ENCODE results near the gene PRKCE.

The PRKCE gene

DNA sequence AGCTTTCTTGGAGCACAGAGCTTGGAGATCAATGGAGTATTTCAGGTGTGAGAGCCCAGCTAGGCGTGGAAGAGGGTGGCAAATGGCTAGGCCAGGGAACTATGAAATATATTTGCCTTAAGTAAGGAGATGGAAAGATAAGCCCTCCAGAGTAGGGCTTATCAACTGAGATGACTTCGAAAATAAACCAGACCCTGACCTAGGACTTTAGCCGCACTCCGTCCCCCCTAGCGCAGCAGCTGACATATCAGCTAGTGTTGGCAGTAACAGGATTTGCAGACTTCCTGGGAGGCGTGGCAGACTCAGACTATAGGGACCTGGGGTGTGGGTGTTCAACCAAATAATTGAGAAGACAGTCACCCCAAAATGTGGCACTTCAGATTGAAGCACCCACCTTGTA is 518.0 kb downstream of the PRKCE start:
- Histone ChIP-seq H3K27ac (no peak overlapping the region), H3K4me3 (no peak overlapping the region)

DNA sequence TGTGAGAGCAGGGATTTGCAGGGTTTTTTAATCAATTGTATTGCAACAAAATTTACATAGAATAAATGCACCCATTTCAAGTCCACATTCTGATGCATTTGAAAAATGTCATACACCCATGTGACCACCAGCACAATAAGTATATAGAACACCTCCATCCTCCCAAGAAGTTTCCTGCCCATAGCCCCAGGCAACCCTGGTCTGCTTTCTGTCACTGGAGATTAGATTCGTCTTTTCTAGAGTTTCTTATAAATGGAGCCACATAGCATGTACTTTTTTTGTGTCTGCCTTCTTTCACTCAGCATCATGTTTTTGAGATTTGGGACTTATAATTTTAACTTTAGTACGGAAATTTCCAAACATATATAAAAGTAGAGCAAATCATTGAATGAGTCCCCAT is 518.6 kb downstream of the PRKCE start:
- no peak overlapping the region for H3K27ac ChIP-seq
- H3K4me3 ChIP-seq = no peak overlapping the region

DNA sequence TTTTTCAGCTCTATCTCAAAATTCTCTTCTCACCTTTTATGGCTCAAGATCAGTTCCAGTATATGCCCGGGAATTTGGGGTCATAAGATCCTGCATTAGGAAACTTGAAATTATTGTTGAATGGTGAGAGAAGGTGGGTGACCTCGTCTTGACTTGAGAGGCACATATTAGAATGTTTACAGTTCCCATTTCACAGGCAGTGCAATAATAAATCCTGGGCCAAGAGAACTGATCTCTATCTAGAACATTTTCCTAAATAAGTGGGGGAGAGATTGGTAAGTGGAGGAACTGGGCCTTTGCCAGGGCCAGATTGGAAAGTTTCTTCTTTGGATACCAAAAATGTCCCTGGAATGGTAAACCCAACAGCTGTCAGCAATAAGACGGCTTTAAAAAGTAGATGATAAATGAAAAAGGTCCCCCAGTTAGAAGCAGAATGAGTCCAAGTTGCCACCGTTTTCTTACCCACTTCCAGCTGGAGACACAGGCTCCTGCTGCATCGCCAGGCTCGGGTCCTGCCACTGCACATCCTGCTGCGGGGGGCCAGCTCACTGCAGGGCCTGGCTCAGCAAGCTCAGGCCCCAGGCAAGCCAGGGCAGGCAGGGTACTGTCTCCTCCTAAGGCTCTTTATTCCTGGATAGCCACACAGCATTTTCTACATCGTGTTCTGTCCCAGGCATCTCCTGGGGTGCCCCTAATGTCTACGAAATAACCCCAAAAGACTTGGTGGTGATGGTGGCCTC is 519.3 kb downstream of the PRKCE start:
- H3K27ac ChIP-seq = peak overlapping the region in 4 of 21 experiments; percentile 25 to 65 (median 55)
- no peak overlapping the region for H3K4me3 ChIP-seq

DNA sequence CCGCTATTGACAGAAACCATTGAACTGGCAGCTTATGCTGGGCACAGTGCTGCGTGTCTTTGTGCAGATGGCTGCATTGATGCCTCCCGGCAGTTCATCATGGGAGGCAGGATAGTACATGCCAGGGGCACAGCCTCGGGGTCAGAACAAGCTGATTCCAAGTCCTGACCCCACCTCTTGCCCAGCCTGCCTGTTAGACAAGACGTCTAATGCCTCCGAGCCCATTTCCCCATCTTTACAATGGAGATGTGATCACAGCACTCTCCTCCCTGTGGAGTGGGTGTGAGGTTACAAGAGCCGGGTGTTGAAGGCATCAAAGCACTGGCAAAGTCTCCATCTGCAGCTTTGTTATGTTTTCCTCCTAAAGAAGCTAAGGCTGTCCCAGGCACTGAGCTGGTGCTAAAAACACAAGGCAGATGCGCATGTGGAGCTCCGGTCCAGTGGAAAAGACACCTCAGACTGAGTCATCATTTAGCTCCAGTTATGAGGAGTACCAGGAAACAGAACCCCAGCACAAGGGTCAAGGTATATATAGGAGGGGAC is 520.0 kb downstream of the PRKCE start:
- Histone ChIP-seq H3K27ac (peak overlapping the region in 11 of 21 experiments; percentile 25 to 68 (median 51)), H3K4me3 (no peak overlapping the region)

DNA sequence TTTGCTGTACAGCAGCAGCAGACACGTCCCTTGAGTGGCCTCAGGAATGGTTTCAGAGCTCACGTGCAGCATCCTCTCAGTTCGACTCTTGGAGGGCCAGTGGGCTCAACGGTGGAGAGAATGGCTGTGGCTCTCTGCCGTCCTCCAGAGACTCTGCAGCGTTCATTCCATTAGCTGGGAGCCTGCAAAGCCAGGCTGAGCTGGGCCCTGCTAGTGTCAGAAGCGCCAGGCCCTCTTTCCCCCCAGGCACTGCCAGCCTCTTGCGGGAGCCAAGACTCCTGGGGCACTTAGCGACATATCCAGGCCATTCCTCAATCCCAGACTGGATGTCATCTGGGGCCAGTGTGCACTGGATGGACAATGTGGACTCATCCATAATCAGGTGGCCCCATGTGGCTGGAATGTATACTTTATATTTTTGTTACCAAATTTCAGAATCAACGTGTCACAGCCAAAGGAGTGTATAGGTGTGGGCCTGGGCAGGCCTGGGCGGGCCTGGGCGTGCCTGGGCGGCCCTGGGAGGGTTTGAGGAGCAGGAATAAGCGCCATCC is 520.6 kb downstream of the PRKCE start:
- no peak overlapping the region for H3K4me3 ChIP-seq
- H3K27ac ChIP-seq = peak overlapping the region in 13 of 21 experiments; percentile 34 to 68 (median 50)

DNA sequence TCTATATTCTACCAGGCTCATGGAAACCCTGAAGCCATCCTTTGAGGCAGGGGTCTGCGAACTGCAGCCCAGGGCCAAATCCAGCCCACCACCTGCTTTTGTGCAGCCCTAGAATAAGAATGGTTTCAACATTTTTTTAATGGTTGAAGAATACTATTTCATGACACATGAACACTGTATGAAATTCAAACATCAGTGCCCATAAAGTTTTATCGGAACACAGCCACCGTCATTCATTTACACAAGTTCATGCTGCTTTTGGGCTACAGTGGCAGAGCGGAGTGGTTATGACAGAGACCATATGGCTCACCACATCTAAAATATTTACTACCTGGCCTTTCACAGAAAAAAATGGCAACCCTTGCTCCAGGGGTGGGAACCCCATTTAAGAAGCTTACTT is 521.6 kb downstream of the PRKCE start:
- Histone ChIP-seq H3K4me3 (no peak overlapping the region), H3K27ac (peak overlapping the region in 1 of 21 experiments; percentile 26)

DNA sequence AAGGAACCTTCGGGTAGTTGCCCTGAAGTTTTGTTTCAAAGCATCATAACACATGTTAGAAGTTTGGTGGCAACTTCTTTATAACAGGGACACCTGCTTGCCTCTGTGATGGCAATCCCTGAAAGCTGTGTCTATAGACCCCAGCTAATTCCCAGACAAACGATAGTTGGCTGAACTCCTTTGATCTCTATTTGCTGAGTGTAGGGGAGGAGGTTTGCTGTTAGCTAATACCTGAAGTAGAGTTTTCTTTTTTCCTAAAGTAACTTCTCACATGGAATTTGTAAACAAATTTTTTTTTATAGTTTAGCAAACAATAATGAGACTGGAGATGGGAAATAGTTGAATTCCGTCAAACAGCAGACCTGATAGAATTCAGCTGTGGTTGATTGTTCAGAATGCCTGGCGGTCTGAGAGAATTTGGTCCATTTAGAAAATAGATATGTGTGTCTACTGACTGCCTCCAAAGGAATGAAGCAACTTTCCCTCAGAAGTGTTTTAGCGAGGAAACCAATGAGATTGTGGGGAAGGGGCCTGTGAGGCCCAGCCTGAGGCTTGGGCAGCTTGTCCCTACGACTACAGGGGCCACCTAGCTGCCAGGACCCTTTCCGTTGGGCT is 522.3 kb downstream of the PRKCE start:
- Histone ChIP-seq H3K27ac (no peak overlapping the region), H3K4me3 (no peak overlapping the region)

DNA sequence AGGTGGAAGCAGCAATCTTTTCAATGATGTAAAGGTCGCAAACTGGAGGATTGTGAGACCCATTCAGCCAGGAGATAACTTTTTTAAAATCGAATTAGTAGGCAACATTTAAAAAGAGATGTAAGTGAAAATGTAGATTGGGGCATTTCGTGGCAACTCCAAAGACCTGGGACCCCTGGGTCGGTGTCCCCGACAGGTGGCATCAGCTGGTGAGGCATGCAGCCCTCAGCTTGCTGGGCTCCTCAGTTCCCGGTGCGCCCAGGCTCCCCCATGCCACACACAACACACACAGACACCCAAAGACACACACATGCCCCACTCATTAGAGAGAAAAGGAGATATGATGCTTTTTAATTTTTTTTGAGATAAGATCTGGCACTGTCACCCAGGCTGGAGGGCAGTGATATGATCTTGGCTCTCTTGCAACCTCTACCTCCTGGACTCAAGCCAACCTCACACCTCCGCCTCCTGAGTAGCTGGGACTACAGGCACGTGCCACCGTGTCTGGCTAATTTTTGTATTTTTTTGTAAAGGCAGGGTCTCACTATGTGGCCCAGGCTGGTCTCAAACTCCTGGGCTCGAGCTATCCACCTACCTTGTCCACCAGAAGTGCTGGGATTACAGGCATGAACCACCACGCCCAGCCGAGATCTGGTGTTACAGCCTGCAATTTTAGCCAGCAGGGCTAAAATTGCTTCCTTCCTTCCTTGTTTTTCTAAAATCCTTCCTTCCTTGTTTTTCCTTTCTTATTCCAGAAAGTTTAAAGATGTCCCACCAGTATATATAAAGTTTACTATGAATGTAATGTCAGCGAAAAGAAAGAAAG is 523.1 kb downstream of the PRKCE start:
- Histone ChIP-seq H3K4me3 (no peak overlapping the region), H3K27ac (no peak overlapping the region)

DNA sequence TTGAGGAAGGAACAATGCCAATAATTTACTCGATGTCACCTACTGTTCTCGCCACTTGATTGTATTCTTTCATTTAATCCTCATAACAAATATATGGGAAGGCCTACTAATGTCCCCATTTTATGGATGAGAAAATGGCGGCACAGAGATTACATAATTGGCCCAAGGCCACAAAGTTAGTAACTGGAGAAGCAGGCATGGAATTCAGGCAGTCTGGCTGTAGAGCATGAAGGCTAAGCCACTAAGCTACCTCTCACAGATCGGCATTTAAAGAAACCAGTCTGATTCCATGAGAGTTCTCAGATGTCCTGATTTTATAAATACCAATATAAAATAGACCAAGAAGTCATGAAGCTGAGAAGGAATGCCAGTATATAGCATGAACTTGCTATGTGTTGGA is 523.9 kb downstream of the PRKCE start:
- Histone ChIP-seq H3K4me3 (no peak overlapping the region), H3K27ac (no peak overlapping the region)

DNA sequence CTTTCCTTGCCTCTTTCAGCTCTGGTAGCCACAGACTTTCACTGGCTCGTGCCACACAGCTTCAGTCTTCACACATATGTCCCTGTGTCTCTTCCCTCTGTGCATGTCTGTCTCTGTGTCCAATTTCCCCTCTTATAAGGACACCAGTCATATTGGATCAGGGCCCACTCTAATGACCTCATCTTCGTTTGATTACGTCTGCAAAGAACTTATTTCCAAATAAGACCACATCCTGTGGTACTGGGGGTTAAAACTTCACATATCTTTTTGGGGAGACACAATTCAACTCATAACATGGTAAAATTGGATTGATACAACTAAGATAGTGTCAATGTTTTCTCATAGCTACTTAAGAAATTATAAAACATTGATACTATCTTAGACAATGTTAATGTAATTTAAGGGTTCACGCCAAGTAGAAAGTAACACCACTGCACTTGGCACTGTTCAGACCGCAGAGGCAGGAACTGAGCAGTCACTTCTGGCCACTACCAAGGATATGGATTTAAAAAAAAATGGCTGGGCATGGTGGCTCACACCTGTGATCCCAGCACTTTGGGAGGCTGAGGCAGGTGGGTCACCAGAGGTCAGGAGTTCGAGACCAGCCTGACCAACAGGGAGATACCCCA is 526.1 kb downstream of the PRKCE start:
- Histone ChIP-seq H3K27ac (peak overlapping the region in 1 of 21 experiments; percentile 66), H3K4me3 (no peak overlapping the region)

DNA sequence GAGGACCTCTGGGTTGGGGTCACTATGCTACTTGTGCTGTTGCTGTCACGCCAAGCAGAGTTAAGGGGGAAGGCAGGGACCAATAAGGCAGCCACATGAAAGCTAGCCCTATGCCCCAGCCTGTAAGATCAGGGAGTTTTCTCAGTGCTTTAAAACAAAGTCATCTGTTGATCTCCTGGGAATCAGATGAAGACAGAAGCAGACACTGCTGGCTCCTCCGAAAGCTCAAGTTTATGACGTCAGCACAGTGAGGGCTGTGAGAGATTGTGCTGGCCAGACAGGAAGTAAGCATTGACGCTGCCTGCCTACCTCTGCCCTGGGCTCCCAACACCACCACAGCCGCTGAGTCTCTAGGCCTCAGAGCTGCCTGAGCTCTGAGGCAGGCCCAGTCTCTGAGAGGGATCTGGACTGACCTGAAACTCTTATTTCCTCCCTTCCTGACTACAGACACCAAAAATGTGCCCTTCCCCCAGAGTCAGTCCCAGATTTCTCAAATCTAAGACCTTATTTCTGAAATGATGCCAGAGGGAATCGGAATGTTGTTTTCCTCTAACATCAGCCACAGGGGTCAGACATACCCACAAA is 527.7 kb downstream of the PRKCE start:
- H3K27ac ChIP-seq = peak overlapping the region in 16 of 21 experiments; percentile 0 to 75 (median 44)
- no peak overlapping the region for H3K4me3 ChIP-seq

DNA sequence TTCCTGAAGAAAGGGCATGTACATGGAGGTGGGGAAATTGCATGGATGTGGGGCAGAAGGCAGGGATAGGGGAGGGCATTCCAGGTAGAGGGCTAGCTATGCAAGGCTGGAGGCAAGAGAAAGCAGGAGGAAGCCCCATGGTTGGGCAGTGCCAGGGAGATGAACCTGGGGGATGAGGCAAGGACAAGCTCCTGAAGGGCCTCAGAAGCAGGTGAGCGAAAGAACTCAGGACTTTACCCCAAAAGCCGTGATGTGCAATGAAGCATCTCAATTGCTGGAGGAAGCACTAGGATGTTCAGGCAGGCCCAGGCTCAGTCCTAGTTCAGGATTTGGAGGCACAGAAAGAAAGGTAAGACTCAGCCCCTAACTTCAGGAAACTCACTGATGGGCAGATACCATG is 528.7 kb downstream of the PRKCE start:
- H3K27ac ChIP-seq = peak overlapping the region in 1 of 21 experiments; percentile 75

DNA sequence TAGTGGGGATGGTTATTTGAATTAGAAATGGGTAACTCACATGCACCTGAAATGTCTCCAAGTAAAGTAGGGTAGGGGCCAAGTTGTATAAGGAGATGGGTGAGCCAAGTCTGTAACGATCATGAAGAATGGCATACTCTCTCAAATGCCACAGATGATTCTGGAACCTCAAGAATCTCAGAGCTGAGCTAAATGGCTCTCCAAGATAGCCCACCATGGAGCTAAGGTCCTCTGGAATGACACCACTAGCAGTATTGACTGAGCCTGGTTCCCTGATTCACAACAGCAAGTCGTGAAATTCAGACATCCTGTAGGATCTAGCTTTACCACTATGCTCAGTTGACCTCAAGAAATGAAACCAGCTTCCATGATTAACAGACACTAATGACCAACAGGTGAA is 529.8 kb downstream of the PRKCE start:
- no peak overlapping the region for H3K27ac ChIP-seq

More for the DNA sequence above, 528.7 kb downstream of the PRKCE start:
- H3K4me3 ChIP-seq = no peak overlapping the region

DNA sequence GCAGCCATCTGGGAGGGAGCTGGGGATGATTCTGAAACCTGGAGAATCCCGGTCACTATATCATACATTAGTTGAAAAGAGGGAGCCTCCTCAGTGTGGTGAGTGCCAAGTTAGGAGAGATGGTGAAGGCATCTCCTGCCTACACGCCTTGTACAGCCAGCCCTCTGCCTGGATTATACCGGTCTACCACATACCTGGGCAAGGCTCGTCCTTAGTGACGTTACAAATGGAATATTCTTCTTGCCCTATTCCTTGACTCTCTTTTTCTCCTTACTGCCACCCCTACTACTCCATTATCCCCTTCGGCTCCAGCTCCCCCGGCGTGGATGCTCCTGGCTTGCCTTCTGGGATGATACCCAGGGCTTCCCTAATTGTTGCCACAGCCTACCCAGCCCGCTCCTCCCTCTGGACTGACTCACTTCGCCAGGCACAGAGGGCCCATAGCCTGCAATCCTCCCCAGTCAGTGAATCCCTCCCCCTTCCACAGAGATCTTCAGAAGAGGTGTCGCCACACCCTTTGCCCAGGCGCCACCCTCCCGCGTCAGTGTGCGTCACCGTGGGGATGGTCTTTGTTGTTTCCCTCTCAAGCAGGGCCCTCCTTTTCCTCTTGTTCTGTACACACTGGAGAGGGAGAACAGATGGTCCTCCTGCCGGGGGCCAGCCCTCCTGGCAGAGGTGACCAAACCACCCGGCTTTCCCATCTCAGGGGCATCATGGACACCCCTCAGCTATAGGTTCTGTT is 530.5 kb downstream of the PRKCE start:
- no peak overlapping the region for H3K4me3 ChIP-seq
- H3K27ac ChIP-seq = no peak overlapping the region

More for the DNA sequence above, 529.8 kb downstream of the PRKCE start:
- H3K4me3 ChIP-seq = no peak overlapping the region

DNA sequence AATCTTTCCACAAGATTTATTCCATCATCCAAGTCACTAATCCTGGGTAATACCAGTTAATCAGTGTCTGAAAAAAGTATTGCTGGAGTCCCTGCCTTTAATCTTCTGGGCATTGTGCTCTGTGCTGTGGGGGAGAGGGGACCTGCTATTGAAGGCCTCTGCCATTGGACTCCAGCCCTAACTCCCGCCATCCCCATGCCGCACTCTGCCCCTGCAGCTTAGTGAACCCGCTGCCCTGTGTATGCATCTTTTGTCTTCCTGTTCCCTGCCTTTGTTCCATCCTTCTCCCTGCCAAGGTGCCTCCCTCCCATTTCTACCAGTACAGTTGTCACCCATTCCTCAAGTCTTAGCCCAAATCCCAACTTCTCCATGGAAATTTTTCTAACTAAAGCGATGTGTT is 532.0 kb downstream of the PRKCE start:
- Histone ChIP-seq H3K27ac (no peak overlapping the region), H3K4me3 (no peak overlapping the region)

DNA sequence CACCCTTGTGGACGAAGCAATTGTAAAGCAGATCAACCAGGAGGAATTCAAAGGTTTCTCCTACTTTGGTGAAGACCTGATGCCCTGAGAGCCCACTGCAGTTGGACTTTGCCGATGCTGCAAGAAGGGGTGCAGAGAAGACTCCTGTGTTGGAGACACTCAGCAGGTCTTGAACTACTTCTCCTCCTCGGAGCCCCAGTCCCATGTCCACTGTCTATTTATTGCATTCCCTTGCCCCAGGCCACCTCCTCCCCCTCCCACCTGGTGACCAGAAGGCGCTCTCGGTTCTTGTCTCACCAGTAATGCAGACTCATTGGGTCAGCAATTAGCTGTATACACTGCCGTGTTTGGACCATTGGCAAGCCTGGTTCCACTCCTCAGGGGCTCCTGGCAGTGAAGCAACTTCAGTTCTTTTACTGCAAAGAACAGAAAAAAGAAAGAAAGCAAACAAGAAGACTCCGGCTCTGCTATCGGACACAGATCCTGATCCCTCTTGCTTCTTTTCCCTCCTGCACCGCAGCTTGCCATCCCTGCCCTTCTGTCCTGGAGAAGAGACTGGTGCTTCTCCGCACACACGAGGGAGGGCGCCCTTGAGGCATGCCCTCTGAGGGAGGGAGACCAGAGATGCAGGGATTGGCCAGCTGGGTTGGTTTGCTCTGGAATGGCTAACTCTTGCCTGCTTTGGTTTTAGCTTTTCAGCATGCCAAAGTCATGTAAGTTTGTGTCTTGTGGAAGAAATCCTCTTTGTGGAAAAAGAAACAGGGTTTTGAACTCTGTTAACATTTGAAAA is 533.5 kb downstream of the PRKCE start:
- Histone ChIP-seq H3K27ac (peak overlapping the region in 1 of 21 experiments; percentile 25), H3K4me3 (no peak overlapping the region)

DNA sequence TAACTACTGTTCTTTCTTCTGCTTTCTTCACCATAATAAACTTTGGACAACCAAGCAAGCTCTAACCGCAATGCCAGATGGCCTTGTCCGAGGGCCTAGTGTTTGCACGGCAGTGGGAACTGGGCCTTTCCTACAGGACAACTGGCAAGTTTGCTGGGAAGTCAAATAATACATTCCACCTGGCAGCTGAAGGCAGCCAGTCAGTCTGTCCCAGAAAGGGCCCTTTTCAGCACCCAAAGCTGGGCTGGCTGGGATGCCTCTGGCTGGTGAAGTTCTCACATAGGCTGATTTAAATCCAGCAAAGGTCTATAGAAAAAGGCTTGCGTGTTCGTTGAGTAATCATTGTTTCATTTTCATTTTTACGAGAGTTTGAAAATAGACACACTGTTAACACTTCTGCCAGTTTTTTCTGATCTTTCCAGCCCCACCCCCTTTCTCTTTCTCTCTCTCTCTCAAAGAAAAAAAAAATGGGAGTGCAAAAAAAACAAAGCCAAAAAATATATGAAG is 535.7 kb downstream of the PRKCE start:
- Histone ChIP-seq H3K4me3 (peak overlapping the region in 1 of 7 experiments; percentile 20), H3K27ac (peak overlapping the region in 19 of 21 experiments; percentile 20 to 88 (median 67))
